Left lobe of liver (tissue), 2 donors: ENCODE measurements around the gene RGS12. TPM values are rescaled to one million over a fixed set of nuclear protein-coding genes. Genes with fewer than 3 reads are reported as not detected.

Source experiments
- ATAC-seq: fragments of 200-7000 bp; cut with Tn5 transposase; one replicate; pipeline ENCODE4 v1.9.1; 2020; ENCODE audit warnings: mild to moderate bottlenecking, moderate library complexity
- DNase-seq: peaks from one replicate; pipeline ENCODE4 v3.0.0-alpha.2; 2020; ENCODE audit warnings: low spot score
- total RNA-seq: library from RNA; stranded (reverse); gene quantifications from one replicate; pipeline ENCODE4 v1.2.1, GENCODE V29; 2021
- donor health status: DM: no; HTN: no; CAD: no; lungs with moderate emphysema.
- donor health status: DM: no; HTN: yes; CAD: no.

Gene RGS12
- total RNA-seq, 1 donor from 2014 or later, result 29.3 TPM

GRCh38 chr4:3323071-3323481 lies 30.3 kb downstream of the RGS12 start:
- DNase-seq (peak; percentile 26), ATAC-seq (no peak)

GRCh38 chr4:3324093-3324815 lies 31.4 kb downstream of the RGS12 start:
- peak; percentile 39 for DNase-seq
- no peak for ATAC-seq

- no peak for ATAC-seq
- DNase-seq, result peak; percentile 31
Observed at GRCh38 chr4:3328814-3329663, 36.2 kb downstream of the RGS12 start.

GRCh38 chr4:3329887-3330286 lies 37.1 kb downstream of the RGS12 start:
- DNase-seq (no peak), ATAC-seq (no peak)

- ATAC-seq, result peak; percentile 25
- DNase-seq, result peak; percentile 29
Observed at GRCh38 chr4:3330707-3331106, 37.9 kb downstream of the RGS12 start.

- no peak for DNase-seq
- peak; percentile 15 for ATAC-seq
Observed at GRCh38 chr4:3331511-3332394, 38.9 kb downstream of the RGS12 start.

- DNase-seq, result no peak
- ATAC-seq, result no peak
Observed at GRCh38 chr4:3332498-3332897, 39.7 kb downstream of the RGS12 start.

- ATAC-seq (no peak), DNase-seq (no peak)
Observed at GRCh38 chr4:3334316-3334715, 41.5 kb downstream of the RGS12 start.

GRCh38 chr4:3335385-3335784 lies 42.6 kb downstream of the RGS12 start:
- DNase-seq (no peak), ATAC-seq (no peak)

- ATAC-seq (no peak), DNase-seq (no peak)
Observed at GRCh38 chr4:3335982-3336381, 43.2 kb downstream of the RGS12 start.

- DNase-seq, result no peak
- ATAC-seq, result no peak
Observed at GRCh38 chr4:3336382-3337356, 43.8 kb downstream of the RGS12 start.

- DNase-seq, result no peak
- no peak for ATAC-seq
Observed at GRCh38 chr4:3337357-3337732, 44.5 kb downstream of the RGS12 start.

GRCh38 chr4:3337811-3338210 lies 45.0 kb downstream of the RGS12 start:
- DNase-seq, result no peak

GRCh38 chr4:3338321-3338838 lies 45.6 kb downstream of the RGS12 start:
- no peak for DNase-seq
- ATAC-seq, result no peak

More at GRCh38 chr4:3337811-3338210, 45.0 kb downstream of the RGS12 start:
- no peak for ATAC-seq

- no peak for DNase-seq
- ATAC-seq, result no peak
Observed at GRCh38 chr4:3338976-3339531, 46.2 kb downstream of the RGS12 start.

- ATAC-seq (no peak), DNase-seq (no peak)
Observed at GRCh38 chr4:3339577-3339976, 46.8 kb downstream of the RGS12 start.

GRCh38 chr4:3340038-3340699 lies 47.3 kb downstream of the RGS12 start:
- DNase-seq (no peak), ATAC-seq (no peak)

- peak; percentile 89 for DNase-seq
- ATAC-seq, result peak; percentile 98
Observed at GRCh38 chr4:3340700-3341083, 47.9 kb downstream of the RGS12 start.

- DNase-seq (no peak), ATAC-seq (no peak)
Observed at GRCh38 chr4:3341760-3342159, 48.9 kb downstream of the RGS12 start.
